Measurements from ENCODE around the gene USP20. TPM values are rescaled to one million over a fixed set of nuclear protein-coding genes. Genes with fewer than 3 reads are reported as not detected.

Gene USP20
- total and polyA plus RNA-seq, 7 donors = 7.9 to 52.1 (median 19.4) TPM

- Histone ChIP-seq H3K27ac (no peak overlapping the region), H3K4me3 (no peak overlapping the region), H3K27me3 (no peaks in the 10 kb centered on the region), H3K36me3 (peaks cover 12 to 51% (median 28%) of the 10 kb centered on the region in 4 donors), H3K4me1 (no peaks in the 10 kb centered on the region), H3K9me3 (no peaks in the 10 kb centered on the region)
- 93% methylated on average over 24 of the region's 24 CpGs for WGBS, 2 donors
- TF ChIP-seq POLR2A (IDR thresholded peaks at IDR 0.05) (no peak), POLR2AphosphoS5 (IDR thresholded peaks at IDR 0.05) (no peak), EP300 (IDR thresholded peaks at IDR 0.05) (no peak)
- TF ChIP-seq, protein P1, sequence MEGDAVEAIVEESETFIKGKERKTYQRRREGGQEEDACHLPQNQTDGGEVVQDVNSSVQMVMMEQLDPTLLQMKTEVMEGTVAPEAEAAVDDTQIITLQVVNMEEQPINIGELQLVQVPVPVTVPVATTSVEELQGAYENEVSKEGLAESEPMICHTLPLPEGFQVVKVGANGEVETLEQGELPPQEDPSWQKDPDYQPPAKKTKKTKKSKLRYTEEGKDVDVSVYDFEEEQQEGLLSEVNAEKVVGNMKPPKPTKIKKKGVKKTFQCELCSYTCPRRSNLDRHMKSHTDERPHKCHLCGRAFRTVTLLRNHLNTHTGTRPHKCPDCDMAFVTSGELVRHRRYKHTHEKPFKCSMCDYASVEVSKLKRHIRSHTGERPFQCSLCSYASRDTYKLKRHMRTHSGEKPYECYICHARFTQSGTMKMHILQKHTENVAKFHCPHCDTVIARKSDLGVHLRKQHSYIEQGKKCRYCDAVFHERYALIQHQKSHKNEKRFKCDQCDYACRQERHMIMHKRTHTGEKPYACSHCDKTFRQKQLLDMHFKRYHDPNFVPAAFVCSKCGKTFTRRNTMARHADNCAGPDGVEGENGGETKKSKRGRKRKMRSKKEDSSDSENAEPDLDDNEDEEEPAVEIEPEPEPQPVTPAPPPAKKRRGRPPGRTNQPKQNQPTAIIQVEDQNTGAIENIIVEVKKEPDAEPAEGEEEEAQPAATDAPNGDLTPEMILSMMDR (IDR thresholded peaks at IDR 0.05) = no peak
- DNase-seq = no peak
- intact Hi-C loops (cut with DNase I) = no loop called here
Observed at GRCh38 chr9:129869585-129870501, 34.6 kb downstream of the USP20 start.

- peaks cover 20 to 39% (median 31%) of the 10 kb centered on the region in 4 donors for H3K36me3 ChIP-seq
- DNase-seq = no peak
Observed at GRCh38 chr9:129871046-129871445, 35.8 kb downstream of the USP20 start.

GRCh38 chr9:129873563-129874190 is 38.4 kb downstream of the USP20 start:
- Histone ChIP-seq H3K9me3 (no peaks in the 10 kb centered on the region), H3K27me3 (no peaks in the 10 kb centered on the region), H3K4me1 (no peaks in the 10 kb centered on the region), H3K27ac (no peak overlapping the region), H3K36me3 (peaks cover 15 to 45% (median 30%) of the 10 kb centered on the region in 4 donors), H3K4me3 (no peak overlapping the region)
- no peak for DNase-seq
- intact Hi-C loops (cut with DNase I) = no loop called here
- TF ChIP-seq, protein P1 (IDR thresholded peaks at IDR 0.05) = no peak
- TF ChIP-seq EP300 (IDR thresholded peaks at IDR 0.05) (no peak), POLR2A (IDR thresholded peaks at IDR 0.05) (no peak), POLR2AphosphoS5 (IDR thresholded peaks at IDR 0.05) (no peak)
- 88% methylated on average over 16 of the region's 16 CpGs for WGBS, 2 donors

More at GRCh38 chr9:129871046-129871445, 35.8 kb downstream of the USP20 start:
- Histone ChIP-seq H3K27ac (no peak overlapping the region), H3K9me3 (no peaks in the 10 kb centered on the region), H3K4me3 (no peak overlapping the region), H3K4me1 (no peaks in the 10 kb centered on the region), H3K27me3 (no peaks in the 10 kb centered on the region)
- intact Hi-C loops (cut with DNase I) = no loop called here
- WGBS, 2 donors = 95% methylated on average over 11 of the region's 11 CpGs
- TF ChIP-seq POLR2A (IDR thresholded peaks at IDR 0.05) (no peak), POLR2AphosphoS5 (IDR thresholded peaks at IDR 0.05) (no peak)

GRCh38 chr9:129874261-129875101 is 39.2 kb downstream of the USP20 start:
- Histone ChIP-seq H3K9me3 (no peaks in the 10 kb centered on the region), H3K27me3 (no peaks in the 10 kb centered on the region), H3K27ac (no peak overlapping the region), H3K4me3 (no peak overlapping the region), H3K4me1 (no peaks in the 10 kb centered on the region), H3K36me3 (peaks cover 7 to 41% (median 31%) of the 10 kb centered on the region in 4 donors)
- TF ChIP-seq, protein P1 (IDR thresholded peaks at IDR 0.05) = no peak
- intact Hi-C loops (cut with DNase I) = no loop called here
- 91 to 95% methylated on average over 38 of the region's 38 CpGs for WGBS, 2 donors
- DNase-seq = no peak
